ENCODE measurements around the gene CILP2.

DNA sequence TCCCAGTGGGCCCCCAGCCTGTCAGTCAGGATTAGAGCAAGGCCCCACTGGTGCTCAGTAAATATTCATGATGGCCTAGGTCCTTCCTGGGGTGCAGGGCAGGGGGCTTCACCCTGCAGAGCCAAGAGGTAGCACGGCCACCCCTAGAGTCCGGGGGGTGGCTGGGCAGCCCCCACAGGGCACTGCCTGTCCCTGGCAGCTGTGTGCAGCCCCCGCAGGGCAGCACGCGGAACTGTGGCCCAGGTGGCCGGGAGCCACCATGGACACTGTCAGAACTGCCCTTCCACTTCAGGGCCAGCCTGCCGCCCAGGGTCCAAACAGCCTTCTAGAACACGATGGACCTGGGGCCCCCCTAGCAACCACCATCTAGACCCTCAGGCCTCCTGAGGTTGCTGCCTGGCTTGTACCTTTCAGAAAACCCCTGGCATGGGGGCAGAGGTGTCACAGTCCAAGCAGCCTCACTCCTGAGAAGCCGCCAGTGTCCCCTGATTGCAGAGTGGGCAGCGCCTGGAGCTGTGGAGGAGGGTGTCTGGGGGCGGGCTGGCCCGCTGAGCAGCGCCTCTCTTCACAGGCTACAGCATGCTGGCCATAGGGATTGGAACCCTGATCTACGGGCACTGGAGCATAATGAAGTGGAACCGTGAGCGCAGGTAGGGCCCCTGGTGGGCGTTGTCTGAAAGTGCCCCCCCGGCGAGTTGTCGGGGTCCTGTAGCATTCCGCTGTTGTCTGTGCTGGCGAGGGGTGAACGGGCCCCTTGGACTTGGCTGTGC is 12.3 kb upstream of the CILP2 start:
- TF ChIP-seq POLR2AphosphoS5 (IDR thresholded peaks at IDR 0.05) (no peak), POLR2A (IDR thresholded peaks at IDR 0.05) (no peak)
- TF ChIP-seq, protein P1, sequence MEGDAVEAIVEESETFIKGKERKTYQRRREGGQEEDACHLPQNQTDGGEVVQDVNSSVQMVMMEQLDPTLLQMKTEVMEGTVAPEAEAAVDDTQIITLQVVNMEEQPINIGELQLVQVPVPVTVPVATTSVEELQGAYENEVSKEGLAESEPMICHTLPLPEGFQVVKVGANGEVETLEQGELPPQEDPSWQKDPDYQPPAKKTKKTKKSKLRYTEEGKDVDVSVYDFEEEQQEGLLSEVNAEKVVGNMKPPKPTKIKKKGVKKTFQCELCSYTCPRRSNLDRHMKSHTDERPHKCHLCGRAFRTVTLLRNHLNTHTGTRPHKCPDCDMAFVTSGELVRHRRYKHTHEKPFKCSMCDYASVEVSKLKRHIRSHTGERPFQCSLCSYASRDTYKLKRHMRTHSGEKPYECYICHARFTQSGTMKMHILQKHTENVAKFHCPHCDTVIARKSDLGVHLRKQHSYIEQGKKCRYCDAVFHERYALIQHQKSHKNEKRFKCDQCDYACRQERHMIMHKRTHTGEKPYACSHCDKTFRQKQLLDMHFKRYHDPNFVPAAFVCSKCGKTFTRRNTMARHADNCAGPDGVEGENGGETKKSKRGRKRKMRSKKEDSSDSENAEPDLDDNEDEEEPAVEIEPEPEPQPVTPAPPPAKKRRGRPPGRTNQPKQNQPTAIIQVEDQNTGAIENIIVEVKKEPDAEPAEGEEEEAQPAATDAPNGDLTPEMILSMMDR (IDR thresholded peaks at IDR 0.05) = no peak
